Small intestine (tissue), 7 donors: ENCODE measurements around the gene MRPS27. TPM values are rescaled to one million over a fixed set of nuclear protein-coding genes. Genes with fewer than 3 reads are reported as not detected.
A peak's percentile ranks its signal among the peaks of the same experiment; 100 is the strongest.
"Not testable (repeated sequence)": the region's sequence is repeated elsewhere in the genome, so short reads cannot be mapped to it uniquely, and the experiment has no call there.

ENCODE experiments used
- DNase-seq, 2 donors: peaks; one replicate each; pipeline versions ENCODE4 v3.0.0 to v3.0.0-alpha.2; 2013
- FAIRE-seq: peaks from 2 replicates; lab custom pipeline; 2012; peaks lifted over from hg19 to GRCh38; lab: Jason Lieb, UNC
- H3K27ac ChIP-seq, 3 donors: one replicate each; pipeline ENCODE4 v1.5.1; 2013; ENCODE audit warnings: low read length in 2 of 3, mild to moderate bottlenecking in 2 of 3, control low read depth in 1 of 3, inconsistent platforms in 1 of 3, low read depth in 1 of 3, moderate library complexity in 1 of 3
- H3K27me3 ChIP-seq, 3 donors: one replicate each; pipeline ENCODE4 v1.6.1; 2013; ENCODE audit warnings: low read length in 3 of 3, inconsistent platforms in 1 of 3; ENCODE audit not compliant: control insufficient read depth in 3 of 3, insufficient read depth in 3 of 3
- H3K36me3 ChIP-seq, 3 donors: one replicate each; pipeline ENCODE4 v1.6.1; 2013; ENCODE audit warnings: low read length in 3 of 3, inconsistent platforms in 1 of 3, low read depth in 1 of 3, mild to moderate bottlenecking in 1 of 3, moderate library complexity in 1 of 3; ENCODE audit not compliant: control insufficient read depth in 3 of 3, insufficient read depth in 2 of 3
- H3K4me1 ChIP-seq, 3 donors: one replicate each; pipeline ENCODE4 v1.6.1; 2013; ENCODE audit warnings: low read length in 2 of 3, inconsistent platforms in 1 of 3, low read depth in 1 of 3, mild to moderate bottlenecking in 1 of 3, moderate library complexity in 1 of 3; ENCODE audit not compliant: control insufficient read depth in 3 of 3, insufficient read depth in 2 of 3
- H3K4me3 ChIP-seq, 3 donors: one replicate each; pipeline ENCODE4 v1.5.1; 2013; ENCODE audit warnings: low read length in 3 of 3, control low read depth in 1 of 3, inconsistent platforms in 1 of 3, low read depth in 1 of 3, mild to moderate bottlenecking in 1 of 3, moderate library complexity in 1 of 3
- H3K9me3 ChIP-seq, 2 donors: one replicate each; pipeline ENCODE4 v1.6.1; 2013; ENCODE audit warnings: low read depth in 1 of 2, low read length in 1 of 2; ENCODE audit not compliant: control insufficient read depth in 2 of 2, insufficient read depth in 1 of 2
- WGBS, 3 donors: extraction: QIAGEN DNeasy Blood & Tissue Kit; methylation state at CpG; one replicate each; pipeline ENCODE4 v1.1.7; 2013; 5-methylcytosine and 5-hydroxymethylcytosine counted together
- polyA plus RNA-seq, 4 donors: library from polyadenylated mRNA; stranded (reverse) in 3 of 4; unstranded in 1 of 4; fragments of 200-250 nt in 3 of 4; fragments of 120-200 nt in 1 of 4; gene quantifications; one replicate each; pipeline versions ENCODE4 v1.2.1 to v1.2.3, GENCODE V29; 2013
- donor health status: healthy with polysubstance abuse.
- donor health status: control.
- donor health status: control.
- donor health status: Bipolar disorder and iron deficiency.
- donor health status: healthy.

Gene MRPS27
- polyA plus RNA-seq, 4 donors, result 11.9 to 51.1 (median 29.6) TPM

- H3K27ac ChIP-seq, result no peak overlapping the region
- 64 to 90% (median 79%) methylated on average over 4 of the region's 4 CpGs for WGBS, 3 donors
- DNase-seq, result no peak
- no peak overlapping the region for H3K4me3 ChIP-seq
- peaks cover 0 to 8% (median 2%) of the 10 kb centered on the region in 3 donors for H3K36me3 ChIP-seq
- no peaks in the 10 kb centered on the region for H3K4me1 ChIP-seq
- no peaks in the 10 kb centered on the region for H3K9me3 ChIP-seq
- no peak for FAIRE-seq
- peaks cover 0 to 6% (median 0%) of the 10 kb centered on the region in 3 donors for H3K27me3 ChIP-seq
Measured at GRCh38 chr5:72180925-72181324, 139.1 kb downstream of the MRPS27 start.

GRCh38 chr5:72179816-72180440 lies 140.1 kb downstream of the MRPS27 start:
- FAIRE-seq (no peak), DNase-seq (no peak)
- Histone ChIP-seq H3K9me3 (no peaks in the 10 kb centered on the region), H3K4me3 (no peak overlapping the region), H3K36me3 (peaks cover 0 to 8% (median 2%) of the 10 kb centered on the region in 3 donors), H3K27ac (no peak overlapping the region), H3K27me3 (peaks cover 0 to 6% (median 0%) of the 10 kb centered on the region in 3 donors), H3K4me1 (no peaks in the 10 kb centered on the region)
- WGBS, 3 donors, result 83 to 86% (median 85%) methylated on average over 11 of the region's 11 CpGs

- FAIRE-seq (no peak), DNase-seq (no peak)
- peaks cover 0 to 6% (median 0%) of the 10 kb centered on the region in 3 donors for H3K27me3 ChIP-seq
- H3K4me3 ChIP-seq, result no peak overlapping the region
- peak overlapping the region in 1 of 3 donors; percentile 28 for H3K27ac ChIP-seq
- H3K36me3 ChIP-seq, result peaks cover 0 to 8% (median 2%) of the 10 kb centered on the region in 3 donors
- no peaks in the 10 kb centered on the region for H3K9me3 ChIP-seq
- whole genome bisulfite sequencing, 3 donors, result 65 to 73% (median 73%) methylated on average over 29 of the region's 29 CpGs
- H3K4me1 ChIP-seq, result no peaks in the 10 kb centered on the region
Measured at GRCh38 chr5:72179028-72179815, 140.8 kb downstream of the MRPS27 start.

- no peak overlapping the region for H3K4me3 ChIP-seq
- H3K4me1 ChIP-seq, result no peaks in the 10 kb centered on the region
- WGBS, 3 donors, result 84 to 98% (median 94%) methylated on average over 3 of the region's 3 CpGs
- no peak overlapping the region for H3K27ac ChIP-seq
- DNase-seq (no peak), FAIRE-seq (no peak)
- H3K9me3 ChIP-seq, result no peaks in the 10 kb centered on the region
- peaks cover 0 to 5% (median 2%) of the 10 kb centered on the region in 3 donors for H3K36me3 ChIP-seq
- peaks cover 0 to 6% (median 0%) of the 10 kb centered on the region in 3 donors for H3K27me3 ChIP-seq
Measured at GRCh38 chr5:72177538-72177937, 142.5 kb downstream of the MRPS27 start.

- no peaks in the 10 kb centered on the region for H3K9me3 ChIP-seq
- peak; percentile 37 to 82 for DNase-seq
- FAIRE-seq, result no peak
- no peak overlapping the region for H3K27ac ChIP-seq
- no peak overlapping the region for H3K4me3 ChIP-seq
- WGBS, 3 donors, result 19 to 60% (median 26%) methylated on average over 4 of the region's 4 CpGs
- no peaks in the 10 kb centered on the region for H3K4me1 ChIP-seq
- H3K36me3 ChIP-seq, result peaks cover 0 to 5% (median 2%) of the 10 kb centered on the region in 3 donors
- peaks cover 0 to 3% (median 0%) of the 10 kb centered on the region in 3 donors for H3K27me3 ChIP-seq
Measured at GRCh38 chr5:72172786-72173185, 147.3 kb downstream of the MRPS27 start.

GRCh38 chr5:72171667-72172066 lies 148.4 kb downstream of the MRPS27 start:
- Histone ChIP-seq H3K27ac (no peak overlapping the region), H3K9me3 (no peaks in the 10 kb centered on the region), H3K27me3 (peaks cover 0 to 3% (median 0%) of the 10 kb centered on the region in 3 donors), H3K36me3 (no peaks in the 10 kb centered on the region), H3K4me3 (no peak overlapping the region), H3K4me1 (no peaks in the 10 kb centered on the region)
- FAIRE-seq, result no peak
- WGBS, 3 donors, result 72 to 82% (median 77%) methylated on average over 6 of the region's 6 CpGs
- no peak for DNase-seq

GRCh38 chr5:72171181-72171580 lies 148.9 kb downstream of the MRPS27 start:
- H3K27ac ChIP-seq, FAIRE-seq, DNase-seq, H3K9me3 ChIP-seq, H3K4me3 ChIP-seq, H3K36me3 ChIP-seq, H3K27me3 ChIP-seq, H3K4me1 ChIP-seq: not testable (repeated sequence)
- 93 to 96% (median 96%) methylated on average over 3 of the region's 3 CpGs for whole genome bisulfite sequencing, 3 donors

GRCh38 chr5:72170101-72170500 lies 149.9 kb downstream of the MRPS27 start:
- Histone ChIP-seq H3K27ac (no peak overlapping the region), H3K27me3 (peaks cover 0 to 3% (median 0%) of the 10 kb centered on the region in 3 donors), H3K36me3 (no peaks in the 10 kb centered on the region), H3K4me3 (no peak overlapping the region), H3K4me1 (no peaks in the 10 kb centered on the region), H3K9me3 (no peaks in the 10 kb centered on the region)
- FAIRE-seq (no peak), DNase-seq (no peak)
- 85 to 94% (median 88%) methylated on average over 2 of the region's 2 CpGs for WGBS, 3 donors
